ENCODE results near the gene DMTF1.

DMTF1 gene

GRCh38 chr7:87146740-87147386 lies 5.4 kb upstream of the DMTF1 start:
- no peak for DNase-seq

GRCh38 chr7:87147500-87147899 lies 4.8 kb upstream of the DMTF1 start:
- DNase-seq = no peak

- no peak for DNase-seq
These were observed 3.8 kb upstream of the DMTF1 start for GRCh38 chr7:87148332-87148955.

- DNase-seq = no peak
These were observed 1.1 kb upstream of the DMTF1 start for GRCh38 chr7:87151002-87151728.

GRCh38 chr7:87151729-87152111 lies 533 bp upstream of the DMTF1 start:
- no peak for DNase-seq

GRCh38 chr7:87152897-87153641 lies 816 bp downstream of the DMTF1 start:
- peak; percentile 10 for DNase-seq

GRCh38 chr7:87154166-87154565 lies 1.9 kb downstream of the DMTF1 start:
- no peak for DNase-seq

- no peak for DNase-seq
These were observed 2.3 kb downstream of the DMTF1 start for GRCh38 chr7:87154569-87154968.

- DNase-seq = no peak
These were observed 3.5 kb downstream of the DMTF1 start for GRCh38 chr7:87155788-87156187.

GRCh38 chr7:87156709-87157108 lies 4.5 kb downstream of the DMTF1 start:
- no peak for DNase-seq

- no peak for DNase-seq
These were observed 7.3 kb downstream of the DMTF1 start for GRCh38 chr7:87159538-87159937.

- DNase-seq = no peak
These were observed 12.2 kb downstream of the DMTF1 start for GRCh38 chr7:87164433-87164832.

- no peak for DNase-seq
These were observed 18.6 kb downstream of the DMTF1 start for GRCh38 chr7:87170828-87171227.

- no peak for DNase-seq
These were observed 19.2 kb downstream of the DMTF1 start for GRCh38 chr7:87171282-87171934.

GRCh38 chr7:87173471-87173870 lies 21.2 kb downstream of the DMTF1 start:
- no peak for DNase-seq

GRCh38 chr7:87178320-87178719 lies 26.1 kb downstream of the DMTF1 start:
- DNase-seq = no peak

- DNase-seq = no peak
These were observed 26.9 kb downstream of the DMTF1 start for GRCh38 chr7:87179180-87179579.

- DNase-seq = no peak
These were observed 34.9 kb downstream of the DMTF1 start for GRCh38 chr7:87187120-87187519.

GRCh38 chr7:87188930-87189329 lies 36.7 kb downstream of the DMTF1 start:
- no peak for DNase-seq

GRCh38 chr7:87190783-87191182 lies 38.5 kb downstream of the DMTF1 start:
- no peak for DNase-seq

GRCh38 chr7:87192784-87193487 lies 40.7 kb downstream of the DMTF1 start:
- DNase-seq = no peak

GRCh38 chr7:87193912-87194311 lies 41.7 kb downstream of the DMTF1 start:
- DNase-seq = no peak

Data from fibroblast of upper back skin (primary cell).